GM19397 (cell line): ENCODE results near the gene DNAH8.

Experiments used
- ATAC-seq: cut with Tn5 transposase; IDR thresholded peaks from one replicate; pipeline ENCODE4 v1.9.1; 2021; ENCODE audit warnings: mild to moderate bottlenecking, moderate library complexity; ENCODE audit not compliant: unreplicated experiment

Gene DNAH8

DNA sequence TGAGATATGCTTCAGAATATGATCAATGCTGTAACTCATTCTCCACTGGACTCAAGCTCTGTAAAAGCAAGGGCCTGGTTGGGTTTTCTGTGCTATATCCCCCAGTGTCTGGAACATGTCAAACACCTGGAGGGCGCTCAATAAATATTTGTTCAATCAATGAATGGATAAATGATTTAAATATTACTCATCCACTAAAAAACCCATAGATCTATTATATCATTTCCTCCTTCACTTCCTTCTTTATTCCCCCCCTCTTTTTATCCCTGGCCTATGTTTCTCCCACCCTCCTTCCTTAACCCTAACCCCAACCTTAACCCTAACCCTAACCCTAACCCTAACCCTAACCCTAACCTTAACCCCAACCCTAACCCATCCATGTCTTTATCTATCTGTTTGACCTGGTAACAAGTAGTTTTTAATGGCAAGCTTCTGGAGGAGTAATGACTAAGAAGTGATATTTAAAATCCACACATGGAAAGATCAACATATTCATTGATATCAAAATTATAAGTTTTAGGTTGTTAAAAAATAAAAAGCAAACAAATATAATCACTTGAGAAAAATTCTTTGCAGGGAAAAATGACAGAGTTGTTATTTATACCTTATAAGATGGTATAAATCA is 229.7 kb downstream of the DNAH8 start:
- ATAC-seq: no peak

DNA sequence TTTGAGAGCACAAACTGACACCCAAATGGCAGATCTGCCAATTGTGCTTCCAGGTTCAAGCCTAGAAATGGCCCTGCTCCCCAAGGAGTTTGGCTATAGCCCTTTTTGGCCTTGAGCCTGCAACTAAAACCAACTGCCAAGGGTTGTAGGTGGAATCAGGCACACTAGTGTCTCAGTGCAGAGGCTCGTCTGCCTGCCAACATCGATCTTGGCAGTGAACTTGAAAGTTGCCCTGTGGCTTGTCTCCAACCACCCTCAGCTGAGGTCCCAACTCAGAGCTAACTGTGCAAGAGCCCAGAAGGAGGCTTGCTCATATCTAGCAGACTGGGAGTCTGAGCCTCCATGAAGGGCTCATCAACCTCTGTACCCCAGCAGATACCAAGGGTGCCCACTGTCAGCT is 240.8 kb downstream of the DNAH8 start:
- no peak for ATAC-seq

DNA sequence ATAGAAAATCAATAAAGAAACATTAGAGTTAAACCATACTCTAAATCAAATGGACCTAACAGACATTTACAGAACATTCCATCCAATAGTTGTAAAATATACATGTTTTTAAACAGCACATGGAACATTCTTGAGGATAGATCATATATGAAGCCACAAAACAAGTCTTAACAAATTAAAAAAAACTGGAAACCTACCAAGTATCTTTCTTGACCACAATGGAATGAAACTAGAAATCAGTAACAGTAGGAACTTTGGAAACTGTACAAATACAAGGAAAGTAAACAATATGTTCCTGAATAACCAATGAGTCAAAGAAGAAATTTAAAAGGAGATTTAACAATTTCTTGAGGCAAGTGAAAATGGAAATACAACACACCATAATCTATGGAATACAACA is 242.3 kb downstream of the DNAH8 start:
- ATAC-seq: no peak

DNA sequence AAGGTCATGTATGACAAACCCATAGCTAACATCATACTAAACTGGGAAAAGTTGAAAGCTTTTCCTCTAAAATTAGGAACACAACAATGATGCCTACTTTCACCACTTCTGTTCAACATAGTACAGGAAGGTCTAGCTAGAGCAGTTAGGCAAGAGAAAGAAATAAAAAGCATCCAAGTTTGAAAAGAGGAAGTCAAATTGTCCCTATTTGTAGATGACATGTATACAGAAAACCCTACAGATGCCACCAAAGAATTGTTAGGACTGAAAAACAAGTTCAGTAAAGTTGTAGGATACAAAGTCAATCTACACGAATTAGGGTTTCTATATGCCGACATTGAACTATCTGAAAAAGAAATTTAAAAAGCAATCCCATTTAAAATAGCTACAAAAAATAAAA is 244.0 kb downstream of the DNAH8 start:
- no peak for ATAC-seq

DNA sequence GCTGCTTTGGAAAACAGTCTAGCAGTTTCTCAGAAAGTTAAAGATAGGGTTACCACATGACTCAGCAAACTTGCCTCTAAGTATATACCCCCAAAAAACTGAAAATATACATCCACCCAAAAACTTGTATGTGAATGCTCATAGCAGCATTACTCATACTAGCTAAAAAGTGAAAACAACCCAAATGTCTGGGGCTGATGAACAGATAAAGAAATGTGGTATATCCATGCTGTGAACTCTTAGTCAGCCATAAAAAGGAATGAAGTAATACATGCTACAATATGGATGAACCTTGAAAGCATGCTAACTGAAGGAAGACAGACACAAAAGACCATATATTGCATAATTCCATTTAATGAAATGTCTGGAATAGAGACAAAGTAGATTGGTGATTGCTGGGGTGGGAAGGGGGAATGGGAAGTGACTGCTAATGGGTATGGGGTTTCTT is 253.6 kb downstream of the DNAH8 start:
- ATAC-seq: no peak

DNA sequence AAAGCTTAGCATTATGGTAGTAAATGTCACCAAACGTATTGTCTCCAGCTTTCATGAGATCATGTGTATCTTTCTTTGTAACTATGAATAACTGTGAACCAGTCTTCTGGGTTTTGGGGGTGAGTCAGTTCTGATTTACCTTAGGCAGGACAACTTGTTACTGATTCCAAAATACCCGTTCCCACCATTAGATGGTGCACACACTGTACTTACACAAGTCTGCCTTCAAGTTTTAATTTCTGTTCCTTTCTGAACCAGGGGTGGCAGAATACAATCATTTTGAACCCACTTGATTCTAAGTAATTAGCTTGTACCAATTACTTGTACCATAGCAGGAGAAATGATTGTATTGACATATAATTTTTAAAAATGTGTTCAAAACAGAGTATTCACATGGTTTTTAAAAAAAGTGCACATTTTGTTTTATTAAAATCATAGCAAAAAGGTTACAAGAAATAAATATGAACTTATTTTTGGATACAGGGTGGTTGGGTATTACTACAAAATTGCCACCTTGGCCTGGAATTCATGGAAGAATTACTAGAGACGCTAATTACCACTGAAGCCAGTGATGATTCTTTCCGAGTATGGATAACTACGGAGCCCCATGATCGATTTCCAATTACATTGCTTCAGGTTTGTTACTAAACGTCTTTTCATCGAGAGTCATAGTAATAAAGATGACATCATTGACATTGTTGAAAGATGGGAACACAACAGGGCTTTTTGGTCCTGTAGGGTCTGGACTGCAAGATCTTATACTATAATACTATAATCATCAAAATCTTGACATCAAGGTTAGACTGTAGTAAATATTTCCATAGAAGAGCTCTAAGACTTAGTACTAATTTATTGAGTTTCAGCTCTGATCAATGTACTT is 258.3 kb downstream of the DNAH8 start:
- ATAC-seq: no peak

DNA sequence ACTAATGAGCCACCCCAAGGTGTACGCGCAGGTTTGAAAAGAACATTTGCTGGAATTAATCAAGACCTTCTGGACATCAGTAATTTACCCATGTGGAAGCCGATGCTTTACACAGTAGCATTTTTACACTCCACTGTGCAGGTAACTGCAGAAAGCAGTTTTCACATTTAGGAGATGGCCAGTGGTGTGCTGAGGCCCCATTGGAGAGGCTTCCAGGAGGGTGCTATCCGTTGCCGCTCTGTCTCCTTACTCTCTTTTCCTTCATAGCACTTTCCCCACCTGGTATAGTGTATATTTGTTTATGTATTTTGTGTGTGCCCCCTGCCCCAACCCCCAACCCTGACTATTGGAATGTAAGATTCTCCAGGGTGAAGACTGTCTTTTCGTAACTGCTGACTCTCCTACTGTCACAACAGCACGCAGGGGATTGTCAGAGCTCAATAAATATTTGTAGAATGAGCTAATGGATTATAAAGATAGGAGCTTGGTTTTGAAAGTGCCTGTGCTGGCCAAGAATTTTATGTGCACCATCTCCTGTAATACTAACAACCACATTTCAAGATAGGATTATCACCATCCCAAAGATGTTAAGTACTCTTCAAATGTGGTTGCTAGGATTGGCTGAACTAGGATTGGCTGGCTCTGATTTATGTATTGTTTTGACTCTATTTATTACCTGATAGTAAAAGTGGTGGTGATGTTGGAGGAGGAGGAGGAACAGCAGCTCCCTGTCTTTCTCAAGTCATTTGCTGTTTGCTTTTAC is 259.5 kb downstream of the DNAH8 start:
- ATAC-seq: no peak

DNA sequence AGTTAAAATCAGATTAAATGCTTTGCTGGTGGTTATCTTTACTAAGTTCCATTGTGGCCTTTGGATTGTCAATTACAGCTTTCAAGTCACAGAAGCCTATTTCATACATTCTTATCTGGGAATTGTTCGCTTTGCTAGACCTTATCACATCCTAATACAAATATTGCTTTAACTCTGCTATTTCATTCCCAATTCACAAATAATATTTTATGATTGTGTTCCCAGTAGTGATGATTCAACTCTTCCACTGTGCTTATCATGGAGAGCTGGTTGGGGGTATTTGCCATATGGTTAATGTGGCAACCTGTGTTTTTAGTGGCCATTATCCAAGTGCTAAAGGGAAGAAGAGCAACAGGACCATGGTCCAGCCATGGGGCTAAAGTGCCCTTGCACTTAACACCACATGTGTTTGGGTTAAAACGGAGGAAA is 260.5 kb downstream of the DNAH8 start:
- ATAC-seq: no peak

DNA sequence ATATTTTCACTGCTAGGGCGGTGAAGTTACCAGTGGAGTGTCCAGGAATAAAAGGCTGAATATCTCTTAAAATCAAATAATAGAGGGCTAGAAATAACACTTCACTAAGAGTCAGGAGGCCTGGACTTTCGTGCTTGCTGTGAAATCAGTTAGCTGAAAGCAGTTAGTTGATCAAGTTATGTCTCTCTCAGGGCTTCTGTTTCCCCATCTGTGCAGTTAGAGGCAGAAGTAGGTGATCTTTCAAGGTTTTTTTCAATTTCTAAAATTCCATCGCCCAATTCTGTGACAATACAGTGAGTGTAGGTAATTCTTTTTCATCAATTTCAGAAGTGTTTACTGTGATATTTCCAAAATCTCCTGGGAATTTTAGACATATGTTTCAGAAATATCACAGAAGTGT is 260.9 kb downstream of the DNAH8 start:
- ATAC-seq: no peak

DNA sequence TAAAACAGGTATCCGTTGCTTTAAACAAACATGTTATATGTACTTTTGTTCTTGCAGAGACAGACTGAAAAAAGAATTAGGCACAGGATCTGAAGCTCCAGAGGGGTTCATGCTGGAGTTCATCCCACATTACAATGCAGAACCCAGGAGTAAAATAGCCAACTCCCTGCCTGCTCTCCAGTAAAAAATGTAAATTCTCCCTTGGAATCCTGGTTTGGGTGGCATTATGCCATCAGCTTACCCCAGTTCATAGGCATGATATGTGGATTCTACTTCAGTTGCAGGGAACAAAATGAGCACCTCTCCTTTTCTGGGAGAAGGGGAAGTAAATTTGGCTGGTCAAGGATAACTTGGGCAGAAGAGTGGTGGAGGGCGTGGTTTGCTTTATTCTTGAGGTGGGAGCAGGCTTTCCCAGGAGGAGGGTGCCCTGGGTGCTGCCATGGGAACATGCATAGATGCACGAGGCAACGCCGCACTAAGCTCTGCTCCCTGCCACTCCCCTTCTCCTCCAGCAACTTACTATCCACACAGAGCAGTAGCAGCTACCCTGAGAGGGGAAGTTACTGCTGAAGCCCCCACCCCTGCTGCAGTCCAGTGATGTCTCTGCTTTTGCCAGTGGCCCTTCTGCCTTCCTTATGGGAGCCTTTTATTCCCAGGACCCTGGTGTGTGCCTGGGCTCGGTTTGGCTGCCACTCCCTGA is 261.8 kb downstream of the DNAH8 start:
- no peak for ATAC-seq

DNA sequence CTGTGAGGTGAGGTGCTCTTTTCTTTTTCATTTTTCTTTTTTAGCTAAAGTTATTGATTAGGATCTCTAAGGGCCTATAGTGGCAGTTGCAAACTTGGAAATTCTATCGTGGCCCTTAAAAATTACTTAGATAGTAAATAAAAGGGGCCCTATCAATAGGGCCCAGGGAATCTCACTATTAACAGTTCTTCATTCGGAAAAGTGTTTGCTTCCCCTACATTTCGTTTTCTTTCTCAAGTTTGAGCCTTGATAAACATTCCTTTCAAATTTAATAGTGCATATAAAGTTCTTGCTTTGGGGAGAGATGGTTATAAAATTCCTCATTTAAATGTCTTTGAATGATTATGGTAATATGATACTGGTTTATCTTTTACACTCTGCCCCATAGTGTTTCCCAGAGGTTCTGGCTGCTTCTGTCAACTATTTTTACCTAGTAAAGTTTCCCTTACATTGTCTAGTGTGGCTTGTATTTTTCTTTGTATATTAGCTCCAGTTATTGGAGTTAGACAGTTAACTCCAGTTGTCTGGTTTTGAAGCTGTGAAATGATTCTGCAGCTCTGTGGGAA is 263.1 kb downstream of the DNAH8 start:
- ATAC-seq: no peak

DNA sequence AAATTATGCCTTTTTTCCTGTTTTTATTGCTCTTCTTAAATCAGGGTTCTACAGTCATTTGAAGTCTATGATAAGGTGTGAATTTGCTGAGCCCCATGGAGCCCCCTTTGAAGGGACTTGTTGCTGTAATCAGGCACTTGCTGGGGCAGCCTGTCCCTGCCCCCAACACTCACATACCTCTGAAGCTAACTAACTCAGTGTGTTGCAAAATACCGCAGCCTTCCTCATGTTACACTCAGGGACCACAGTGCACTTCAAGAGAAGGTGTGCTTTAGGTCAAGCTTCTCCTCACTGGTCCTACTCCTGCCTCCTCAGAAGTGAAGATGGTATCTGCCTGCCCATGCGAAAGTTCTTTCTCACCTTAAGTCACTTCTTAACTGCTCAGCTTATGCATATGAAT is 267.4 kb downstream of the DNAH8 start:
- no peak for ATAC-seq

DNA sequence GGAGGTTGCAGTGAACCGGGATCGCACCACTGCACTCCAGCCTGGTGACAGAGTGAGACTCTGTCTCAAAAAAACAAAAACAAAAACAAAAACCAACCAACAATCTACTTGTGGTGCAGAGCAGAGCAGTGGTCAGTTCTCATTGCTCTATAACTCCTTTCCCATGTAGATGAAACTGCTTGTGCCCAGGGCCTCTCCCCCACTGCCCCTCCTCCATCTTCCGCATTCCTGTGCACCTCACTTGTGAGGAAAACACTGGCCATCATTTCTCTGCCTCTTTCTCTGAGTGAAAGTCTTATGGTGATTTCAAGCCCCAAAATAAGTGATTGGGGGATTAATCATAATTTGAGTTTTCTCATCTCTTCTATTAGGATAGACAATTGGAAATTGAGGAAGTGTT is 269.6 kb downstream of the DNAH8 start:
- no peak for ATAC-seq

DNA sequence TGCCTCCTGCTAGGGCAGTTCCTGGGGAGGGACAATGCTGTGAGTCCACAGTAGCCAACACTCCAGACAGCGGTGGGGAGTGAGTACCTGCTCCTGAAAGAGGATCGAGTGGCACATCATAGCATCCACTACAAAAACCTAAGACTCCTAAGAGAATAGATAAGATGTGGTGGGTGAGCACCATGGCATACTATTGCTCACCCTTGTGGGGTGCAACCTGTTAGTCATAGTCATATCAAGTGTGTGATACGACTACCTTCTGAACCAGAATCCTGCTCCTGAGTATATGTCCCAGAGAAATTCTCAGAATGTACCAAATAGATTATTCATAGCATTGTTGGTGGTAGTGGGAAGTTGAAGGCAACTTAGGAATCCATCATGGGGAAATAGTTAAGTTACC is 270.7 kb downstream of the DNAH8 start:
- ATAC-seq: no peak

DNA sequence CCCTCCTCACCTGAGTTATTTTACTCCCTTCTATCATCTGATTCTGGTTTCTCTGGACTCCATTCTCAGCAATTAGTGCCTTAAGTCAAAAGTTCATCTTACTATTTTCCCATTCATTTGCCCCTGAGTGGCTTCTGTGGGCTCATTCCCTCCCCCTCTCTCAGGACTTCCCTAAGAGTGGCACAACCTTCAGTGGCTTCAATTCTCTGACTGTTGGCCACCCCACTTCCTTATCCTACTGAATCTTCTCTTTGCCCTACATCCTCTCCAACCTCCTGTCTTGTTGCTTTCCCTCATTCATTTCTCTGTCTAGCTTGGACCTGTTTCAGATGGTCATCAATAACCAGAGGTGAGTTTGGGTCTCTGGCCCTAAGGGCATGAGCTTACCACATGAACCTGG is 272.4 kb downstream of the DNAH8 start:
- ATAC-seq: no peak

DNA sequence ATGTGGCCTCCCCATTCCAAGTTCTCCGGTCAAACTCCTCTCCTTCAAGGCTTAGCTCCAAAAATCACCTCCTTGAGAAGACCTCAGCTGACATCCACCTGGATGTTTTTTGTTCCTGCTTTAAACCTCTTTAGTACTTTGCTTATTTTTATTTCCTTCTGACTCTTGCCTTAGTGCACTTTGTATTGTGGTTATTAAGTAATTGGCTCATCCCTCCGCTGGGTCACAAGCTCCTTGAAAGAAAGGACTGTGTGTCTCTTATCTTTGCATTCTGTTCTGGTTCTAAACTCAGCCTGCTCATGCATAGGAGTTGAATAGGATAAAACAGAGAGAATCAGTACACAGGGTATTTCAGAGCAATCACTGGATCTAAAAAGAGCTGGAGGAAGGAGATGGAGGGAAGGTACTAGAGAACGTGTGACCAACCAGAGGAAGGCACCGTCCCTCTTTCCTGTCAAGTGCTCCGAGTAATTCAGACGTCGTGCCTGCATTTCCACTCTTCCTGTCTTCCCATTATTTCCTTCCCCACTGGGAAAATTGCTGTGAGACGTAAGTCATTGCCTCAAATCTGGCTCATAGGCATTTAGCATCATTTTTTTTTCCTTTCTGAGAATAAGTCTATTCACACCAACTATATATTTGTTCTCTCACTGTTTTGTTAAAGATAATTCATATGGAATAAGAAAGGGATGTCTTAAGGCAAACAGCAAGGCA is 273.8 kb downstream of the DNAH8 start:
- no peak for ATAC-seq

DNA sequence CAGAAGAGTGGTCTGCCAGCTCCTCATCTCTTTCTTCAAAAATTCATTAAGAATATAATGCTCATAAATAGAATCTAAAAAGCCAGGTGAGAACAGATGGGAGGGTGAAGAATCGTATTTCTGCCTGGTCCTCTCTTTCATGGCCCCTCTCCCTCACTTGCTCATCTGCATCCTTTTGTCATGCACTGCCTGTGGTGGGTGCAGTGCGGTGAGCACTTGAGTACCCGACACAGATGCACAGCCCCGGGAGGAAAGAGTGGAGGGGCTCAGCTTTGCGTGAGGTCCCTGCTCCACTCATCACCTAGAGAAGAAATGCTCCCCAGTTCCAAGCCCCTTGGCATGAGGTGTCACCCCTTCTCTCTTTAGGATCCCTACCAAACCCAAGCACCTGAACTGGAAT is 275.4 kb downstream of the DNAH8 start:
- no peak for ATAC-seq

DNA sequence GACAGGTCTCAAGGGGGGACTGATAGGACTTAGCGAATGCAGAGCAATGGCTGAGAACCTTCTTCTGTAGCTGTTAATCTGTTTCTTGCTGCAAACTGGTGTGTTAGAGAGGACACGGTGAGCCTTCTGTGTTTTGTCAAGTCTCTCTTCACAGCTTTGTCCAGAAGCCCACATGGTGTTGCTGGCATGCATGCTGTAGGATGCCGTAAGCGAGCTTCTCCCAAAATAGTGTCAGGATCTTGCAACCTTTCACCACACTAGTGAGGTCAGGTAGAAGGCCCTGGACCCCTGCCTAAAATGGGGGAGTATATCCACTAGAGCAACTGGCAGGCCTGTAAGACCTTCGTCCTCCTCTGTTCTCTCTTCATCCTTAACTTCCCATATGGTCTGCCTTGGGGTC is 281.6 kb downstream of the DNAH8 start:
- no peak for ATAC-seq

DNA sequence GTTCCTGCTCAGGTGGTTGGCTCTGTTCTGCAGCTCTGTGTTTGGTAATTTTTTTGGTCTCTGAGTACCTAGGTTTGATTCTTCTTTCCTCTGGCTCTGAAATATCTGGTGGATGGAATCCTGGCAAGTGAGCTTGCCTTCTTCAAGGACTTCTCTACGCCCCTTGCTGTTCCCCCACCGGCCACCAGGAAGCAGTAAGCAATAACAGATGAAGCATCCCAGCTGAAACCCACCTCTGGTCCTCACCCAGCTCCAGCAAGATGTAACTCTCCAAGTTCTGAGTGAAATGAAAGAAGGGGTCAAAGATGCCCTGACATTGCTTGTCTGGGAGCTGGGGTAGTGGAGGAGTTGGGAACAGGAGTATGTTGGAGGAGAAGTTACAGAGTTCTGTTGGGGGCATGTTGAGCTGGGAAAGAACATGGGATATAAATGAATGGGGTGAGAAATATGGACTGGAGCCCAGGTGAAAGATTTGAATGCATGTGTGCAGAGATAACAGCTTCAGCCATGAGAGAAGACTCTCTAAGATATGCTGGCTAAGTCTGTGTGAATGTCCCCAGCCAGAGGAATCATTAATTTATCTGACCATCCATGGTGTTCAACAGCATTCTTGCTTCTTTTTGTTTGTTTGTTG is 282.1 kb downstream of the DNAH8 start:
- no peak for ATAC-seq

DNA sequence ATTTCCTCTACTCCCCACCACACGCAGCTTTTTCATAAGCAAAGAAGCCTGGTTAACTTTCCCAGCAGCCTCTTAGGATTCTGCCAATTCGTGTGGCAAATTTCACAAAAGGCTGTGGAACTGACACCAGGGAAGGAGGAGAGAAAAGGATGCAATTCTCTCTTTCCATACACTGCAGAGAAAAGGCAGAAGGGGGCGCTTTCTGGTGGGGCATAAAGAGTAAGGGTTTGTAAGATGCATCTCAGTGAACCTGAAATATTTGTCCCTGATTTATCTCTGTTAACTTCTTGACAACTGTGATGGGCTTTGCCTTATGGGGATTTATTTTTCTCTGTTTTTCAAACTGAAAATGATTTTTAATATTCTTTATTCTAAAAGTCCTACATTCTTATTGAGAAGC is 288.0 kb downstream of the DNAH8 start:
- ATAC-seq: no peak
